ENCODE data around the gene LAIR1.
"Not testable (repeated sequence)": the region's sequence is repeated elsewhere in the genome, so short reads cannot be mapped to it uniquely, and the experiment has no call there.

Gene LAIR1

GRCh38 chr19:54369082-54369687, 4.5 kb upstream of the LAIR1 start:
- POLR2A ChIA-PET: no interaction called here
- no peak for TF ChIP-seq CTBP1 (IDR thresholded peaks at IDR 0.05; ENCODE audit: borderline replicate concordance)
- TF ChIP-seq L3MBTL2 (conservative IDR thresholded peaks at IDR 0.05): no peak
- no peak for TF ChIP-seq HDGF (IDR thresholded peaks at IDR 0.05; ENCODE audit: borderline replicate concordance)
- no peak for TF ChIP-seq TARDBP (IDR thresholded peaks at IDR 0.05)
- TF ChIP-seq ELF4 (IDR thresholded peaks at IDR 0.05): no peak
- TF ChIP-seq ARNT (IDR thresholded peaks at IDR 0.05): no peak
- TF ChIP-seq NFRKB (IDR thresholded peaks at IDR 0.05): no peak
- no peak for TF ChIP-seq SP1 (IDR thresholded peaks at IDR 0.05)
- no peak for TF ChIP-seq FOXM1 (IDR thresholded peaks at IDR 0.05; ENCODE audit: borderline replicate concordance)
- no peak for TF ChIP-seq LEF1 (IDR thresholded peaks at IDR 0.05; ENCODE audit: borderline replicate concordance)
- CTCF ChIA-PET: interaction anchor here (0.8 kb wide), 1 partner anchor 339 kb away, joined by 3 read pairs; no protein-coding TSS in a partner anchor
- no peak for DNase-seq (ENCODE audit: extremely low spot score)

- POLR2A ChIA-PET: no interaction called here
- CTCF ChIA-PET: no interaction called here
- TF ChIP-seq L3MBTL2 (conservative IDR thresholded peaks at IDR 0.05) (no peak), ZNF384 (IDR thresholded peaks at IDR 0.05) (no peak)
- no peak for DNase-seq (ENCODE audit: extremely low spot score)
These were observed 2.1 kb upstream of the LAIR1 start for GRCh38 chr19:54366811-54367210.

- POLR2A ChIA-PET; CTCF ChIA-PET; DNase-seq (ENCODE audit: extremely low spot score): not testable (repeated sequence)
These were observed 1.1 kb upstream of the LAIR1 start for GRCh38 chr19:54365798-54366197.

- CTCF ChIA-PET: interaction anchor here (0.6 kb wide), 1 partner anchor 65 kb away, joined by 3 read pairs; no protein-coding TSS in a partner anchor
- DNase-seq (ENCODE audit: extremely low spot score); POLR2A ChIA-PET: not testable (repeated sequence)
These were observed 2.9 kb downstream of the LAIR1 start for GRCh38 chr19:54361680-54362422.

- CTCF ChIA-PET; POLR2A ChIA-PET; DNase-seq (ENCODE audit: extremely low spot score): not testable (repeated sequence)
These were observed 5.4 kb downstream of the LAIR1 start for GRCh38 chr19:54359149-54359820.

GRCh38 chr19:54357381-54357780, 7.3 kb downstream of the LAIR1 start:
- ChIA-PET POLR2A (no interaction called here), CTCF (no interaction called here)
- DNase-seq (ENCODE audit: extremely low spot score): no peak
- TF ChIP-seq CTBP1 (IDR thresholded peaks at IDR 0.05; ENCODE audit: borderline replicate concordance) (no peak), ELF4 (IDR thresholded peaks at IDR 0.05) (no peak), FOXA1 (IDR thresholded peaks at IDR 0.05) (no peak), ZNF384 (IDR thresholded peaks at IDR 0.05) (no peak), SP1 (IDR thresholded peaks at IDR 0.05) (no peak), ARNT (IDR thresholded peaks at IDR 0.05) (no peak), BHLHE40 (IDR thresholded peaks at IDR 0.05; ENCODE audit: borderline replicate concordance) (no peak)

GRCh38 chr19:54356444-54357056, 8.2 kb downstream of the LAIR1 start:
- POLR2A ChIA-PET: no interaction called here
- CTCF ChIA-PET: no interaction called here
- no peak for DNase-seq (ENCODE audit: extremely low spot score)
- TF ChIP-seq ELF4 (IDR thresholded peaks at IDR 0.05): no peak
- TF ChIP-seq BHLHE40 (IDR thresholded peaks at IDR 0.05; ENCODE audit: borderline replicate concordance): no peak
- no peak for TF ChIP-seq LEF1 (IDR thresholded peaks at IDR 0.05; ENCODE audit: borderline replicate concordance)
- no peak for TF ChIP-seq CTBP1 (IDR thresholded peaks at IDR 0.05; ENCODE audit: borderline replicate concordance)
- no peak for TF ChIP-seq ZNF384 (IDR thresholded peaks at IDR 0.05)
- TF ChIP-seq L3MBTL2 (conservative IDR thresholded peaks at IDR 0.05): no peak
- TF ChIP-seq SUZ12 (IDR thresholded peaks at IDR 0.05): no peak
- TF ChIP-seq PKNOX1 (IDR thresholded peaks at IDR 0.05): no peak
- no peak for TF ChIP-seq FOXA1 (IDR thresholded peaks at IDR 0.05)
- TF ChIP-seq NFRKB (IDR thresholded peaks at IDR 0.05): no peak
- no peak for TF ChIP-seq FOXM1 (IDR thresholded peaks at IDR 0.05; ENCODE audit: borderline replicate concordance)

- CTCF ChIA-PET: interaction anchor here (0.6 kb wide), 1 partner anchor 36 kb away, joined by 3 read pairs; no protein-coding TSS in a partner anchor
- POLR2A ChIA-PET: no interaction called here
- no peak for DNase-seq (ENCODE audit: extremely low spot score)
- TF ChIP-seq TARDBP (IDR thresholded peaks at IDR 0.05) (no peak), L3MBTL2 (conservative IDR thresholded peaks at IDR 0.05) (no peak), FOXA1 (IDR thresholded peaks at IDR 0.05) (no peak), ARNT (IDR thresholded peaks at IDR 0.05) (no peak), ELF4 (IDR thresholded peaks at IDR 0.05) (no peak), NFRKB (IDR thresholded peaks at IDR 0.05) (no peak), BHLHE40 (IDR thresholded peaks at IDR 0.05; ENCODE audit: borderline replicate concordance) (no peak), FOXM1 (IDR thresholded peaks at IDR 0.05; ENCODE audit: borderline replicate concordance) (no peak), HDGF (IDR thresholded peaks at IDR 0.05; ENCODE audit: borderline replicate concordance) (no peak), CTBP1 (IDR thresholded peaks at IDR 0.05; ENCODE audit: borderline replicate concordance) (no peak), ZNF384 (IDR thresholded peaks at IDR 0.05) (no peak)
These were observed 9.1 kb downstream of the LAIR1 start for GRCh38 chr19:54355675-54356074.
